Activated T-cell treated with anti-CD3 and anti-CD28 coated beads for 48 hours (primary cell): ENCODE measurements around the gene COTL1.

ENCODE experiments used
- DNase-seq: peaks from one replicate; pipeline ENCODE4 v3.0.0-alpha.2; 2020; ENCODE audit warnings: low read depth

COTL1 gene

DNA sequence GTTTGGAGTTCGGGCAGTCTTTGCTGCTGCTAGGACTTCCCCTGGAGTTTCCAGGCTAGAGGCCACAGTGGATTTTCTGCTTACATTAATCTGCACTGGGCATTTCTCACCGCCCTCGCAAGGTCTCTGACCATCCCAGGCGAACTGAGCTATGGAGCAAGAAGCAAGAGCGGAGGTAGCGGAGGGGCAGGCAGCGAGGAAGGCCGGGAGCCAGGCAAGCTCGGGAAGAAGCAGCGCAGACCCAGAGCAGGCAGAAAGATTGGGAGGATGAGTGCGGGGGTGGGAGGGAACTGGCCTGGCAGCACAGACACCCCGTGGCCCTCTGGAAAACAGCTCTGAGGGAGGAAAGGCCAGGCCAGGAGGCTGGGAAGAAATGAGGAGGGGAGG lies 3.8 kb downstream of the COTL1 start:
- DNase-seq = no peak

DNA sequence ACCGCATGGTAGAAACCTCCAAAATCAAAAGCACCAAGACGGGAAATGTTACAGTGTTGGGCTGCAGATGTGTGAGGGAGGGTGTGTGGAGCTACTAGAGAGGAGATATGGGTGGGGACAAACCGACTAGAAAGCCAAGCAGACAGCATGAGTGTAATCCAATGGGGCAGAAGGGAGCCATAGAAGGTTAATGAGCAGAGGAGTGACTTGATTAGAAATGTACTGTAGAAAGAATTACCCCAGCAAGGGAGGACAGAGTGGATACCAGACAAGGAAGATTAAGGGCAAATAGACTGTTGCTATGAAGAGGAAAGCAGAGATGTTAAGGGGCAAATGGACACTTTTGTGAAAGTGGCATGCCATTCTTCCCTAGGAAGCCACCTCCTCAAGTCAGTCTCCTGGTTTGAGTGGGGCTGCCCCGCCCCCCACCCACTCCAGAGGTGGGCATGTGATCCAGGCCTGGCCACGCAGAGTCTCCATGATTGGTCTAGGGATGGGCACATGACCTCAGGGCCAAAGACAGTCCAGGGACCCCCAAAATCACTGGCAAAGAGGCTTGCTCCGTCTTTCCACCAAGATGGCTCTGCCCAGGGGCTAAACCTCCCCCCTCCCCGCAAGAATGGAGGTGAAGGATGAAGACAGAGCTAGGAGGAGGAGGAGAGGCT lies 4.3 kb downstream of the COTL1 start:
- DNase-seq = no peak

DNA sequence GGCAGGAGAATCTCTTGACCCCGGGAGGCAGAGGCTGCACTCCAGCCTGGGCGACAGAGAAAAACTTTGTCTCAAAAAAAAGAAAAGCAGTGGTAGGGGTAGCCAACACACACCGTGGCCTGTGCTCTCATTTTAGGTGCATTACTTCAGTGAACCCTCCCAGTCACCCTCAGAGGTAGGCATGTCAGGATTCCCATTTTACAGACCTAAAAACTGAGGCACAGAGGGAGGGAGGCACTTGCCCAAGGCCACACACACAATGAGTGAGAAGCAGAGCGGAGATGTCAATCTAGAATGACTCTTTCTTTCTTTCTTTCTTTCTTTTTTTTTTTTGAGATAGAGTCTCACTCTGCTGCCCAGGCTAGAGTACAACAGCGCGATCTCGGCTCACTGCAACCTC lies 5.2 kb downstream of the COTL1 start:
- DNase-seq = no peak

DNA sequence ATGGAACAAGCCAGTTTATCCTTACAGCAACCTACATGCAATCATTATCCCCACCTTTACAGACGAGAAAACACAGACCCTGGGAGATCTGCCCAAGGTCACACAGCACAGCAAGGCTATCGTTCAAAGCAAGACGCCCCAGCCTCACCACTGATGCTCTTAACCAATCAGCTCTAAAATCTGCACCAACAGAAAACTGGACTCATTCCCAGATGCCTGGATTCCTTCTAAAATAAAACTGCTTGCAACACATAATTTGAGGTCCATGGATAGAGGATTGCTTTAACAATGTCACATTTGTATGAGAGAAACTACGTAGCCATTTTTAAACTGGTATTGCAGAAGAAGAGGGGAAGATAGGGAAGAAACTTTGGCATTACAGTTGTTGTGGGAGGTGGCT lies 6.8 kb downstream of the COTL1 start:
- no peak for DNase-seq

DNA sequence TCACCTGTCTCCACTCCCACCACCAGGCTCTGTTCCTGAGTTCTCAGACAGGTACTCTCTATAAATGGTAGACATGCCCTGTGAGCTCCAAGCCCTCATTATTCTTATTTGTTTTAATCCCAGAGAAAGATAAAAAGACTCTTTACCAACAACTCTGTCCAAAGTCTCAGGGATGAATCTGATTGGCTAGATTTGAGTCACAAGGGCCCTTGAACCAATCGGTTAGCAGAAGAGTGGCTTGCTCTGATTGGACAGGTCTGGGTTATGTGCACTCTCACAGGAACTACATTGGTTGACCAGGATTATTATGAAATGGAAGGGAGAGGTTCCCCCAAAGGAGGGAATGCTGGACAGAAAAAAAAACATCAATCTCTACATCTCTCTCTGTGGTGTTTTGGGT lies 7.5 kb downstream of the COTL1 start:
- no peak for DNase-seq

DNA sequence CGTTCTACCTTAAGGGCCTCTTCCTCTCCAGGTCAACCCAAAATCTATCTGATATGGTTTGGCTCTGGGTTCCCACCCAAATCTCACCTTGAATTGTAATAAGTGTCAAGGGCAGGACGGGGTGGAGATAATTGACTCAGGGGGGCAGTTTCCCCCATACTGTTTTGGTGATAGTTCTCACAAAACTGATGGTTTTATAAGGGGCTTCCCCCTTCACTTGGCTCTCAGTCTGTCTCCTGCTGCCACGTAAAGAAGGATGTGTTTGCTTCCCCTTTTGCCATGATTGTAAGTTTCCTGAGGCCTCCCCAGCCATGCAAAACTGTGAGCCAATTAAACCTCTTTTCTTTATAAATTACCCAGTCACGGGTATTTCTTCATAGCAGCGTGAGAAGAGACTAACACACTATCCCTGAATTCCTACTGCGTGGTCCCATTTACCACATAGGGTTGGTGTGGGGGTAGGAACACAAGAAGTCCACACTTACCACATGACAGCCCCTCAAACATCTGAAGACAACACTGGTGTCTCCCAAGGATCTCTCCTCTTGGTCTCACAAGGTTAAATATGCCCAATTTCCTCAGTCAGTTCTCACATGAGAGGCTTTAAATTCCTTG lies 8.2 kb downstream of the COTL1 start:
- no peak for DNase-seq

DNA sequence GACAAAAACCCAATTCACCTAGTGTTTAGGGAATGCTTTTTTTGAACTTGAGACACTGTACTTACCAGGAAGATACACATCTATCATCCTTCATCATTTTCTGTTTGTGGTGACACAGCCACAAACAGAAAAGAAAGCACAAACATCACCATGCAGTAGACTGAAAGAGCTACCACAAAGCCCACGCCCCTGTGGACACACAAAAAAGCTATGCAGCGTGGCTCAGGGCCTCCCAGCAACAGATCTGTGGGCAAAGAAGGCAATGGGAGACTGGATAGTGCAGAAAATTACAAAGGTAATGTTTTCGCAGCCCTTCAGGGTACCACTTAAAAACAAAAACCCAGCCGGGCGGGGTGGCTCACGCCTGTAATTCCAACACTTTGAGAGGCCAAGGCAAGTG lies 9.6 kb downstream of the COTL1 start:
- no peak for DNase-seq

DNA sequence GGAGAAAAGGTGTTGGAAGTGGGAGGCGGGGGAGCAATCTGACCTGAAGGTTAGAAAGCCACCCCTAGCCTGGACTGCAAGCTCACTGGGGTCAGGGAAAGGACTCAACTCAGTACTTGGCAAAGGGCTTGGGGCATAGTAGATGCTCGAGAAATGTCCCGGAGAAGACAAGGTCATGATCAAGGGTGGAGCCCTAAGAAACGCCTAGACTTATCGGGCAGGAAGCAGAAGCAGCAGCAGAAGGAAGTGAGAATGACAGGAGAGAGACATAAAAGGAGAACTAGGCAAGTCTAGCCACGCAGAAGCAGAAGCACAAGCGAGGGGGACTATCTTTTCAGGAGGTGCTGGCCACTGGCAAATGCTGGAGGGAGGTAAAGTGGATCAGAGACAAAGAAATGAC lies 10.2 kb downstream of the COTL1 start:
- DNase-seq = no peak

DNA sequence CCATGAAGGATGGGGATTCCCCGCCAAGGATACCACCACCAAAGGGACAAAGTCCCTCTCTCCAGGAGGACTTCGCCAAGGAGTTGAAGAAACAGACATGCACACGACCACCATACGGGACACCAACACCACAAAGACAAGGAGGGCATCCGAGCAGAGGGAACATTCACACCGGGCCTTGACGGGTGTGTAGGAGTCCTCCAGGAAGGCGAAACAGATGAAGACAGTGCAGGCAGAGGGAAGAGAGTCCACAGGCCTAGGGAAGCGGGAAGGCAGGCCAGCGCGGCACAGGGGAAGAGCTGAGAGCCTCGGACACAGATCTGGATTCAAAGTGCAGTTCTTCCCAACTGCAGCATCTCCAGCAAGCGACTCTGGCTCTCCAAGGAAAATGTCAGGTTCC lies 10.8 kb downstream of the COTL1 start:
- no peak for DNase-seq

DNA sequence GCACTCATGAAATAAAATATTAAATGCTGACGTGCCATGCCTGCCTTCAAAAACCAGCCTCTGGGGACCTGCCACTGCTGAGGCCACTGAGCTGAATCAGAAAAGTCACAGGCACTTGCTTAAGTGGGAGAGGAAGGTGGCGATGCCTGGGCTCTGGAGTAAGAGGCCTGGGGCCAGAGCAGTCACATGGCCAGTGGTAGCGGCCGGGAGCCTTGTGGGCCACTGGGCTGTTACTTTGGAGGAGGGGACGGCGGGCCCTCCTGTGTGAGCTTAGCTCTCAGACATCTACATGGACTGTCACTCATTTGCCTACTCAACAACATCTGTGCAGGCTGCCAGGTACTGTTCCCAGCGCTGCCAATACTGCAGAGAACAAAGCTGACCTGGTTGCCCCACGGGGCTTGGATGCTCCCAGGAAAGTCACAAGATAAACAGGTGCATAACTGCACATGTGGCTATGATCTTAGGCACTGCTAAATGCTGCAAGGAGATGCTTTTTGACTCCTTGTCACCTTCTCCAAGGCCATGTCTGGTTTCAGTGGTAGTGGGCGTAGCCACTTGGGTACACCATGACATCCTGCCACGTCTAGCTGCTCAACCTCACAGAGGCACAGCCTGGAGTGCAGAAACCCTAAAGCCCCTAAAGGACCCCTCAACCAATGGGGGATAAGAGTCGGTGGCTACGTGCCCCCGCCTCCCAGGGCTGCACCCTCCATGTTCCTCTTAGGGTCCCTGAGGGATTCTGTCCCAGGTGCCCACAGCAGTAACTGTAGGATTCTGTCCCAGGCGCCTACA lies 11.6 kb downstream of the COTL1 start:
- DNase-seq = no peak

DNA sequence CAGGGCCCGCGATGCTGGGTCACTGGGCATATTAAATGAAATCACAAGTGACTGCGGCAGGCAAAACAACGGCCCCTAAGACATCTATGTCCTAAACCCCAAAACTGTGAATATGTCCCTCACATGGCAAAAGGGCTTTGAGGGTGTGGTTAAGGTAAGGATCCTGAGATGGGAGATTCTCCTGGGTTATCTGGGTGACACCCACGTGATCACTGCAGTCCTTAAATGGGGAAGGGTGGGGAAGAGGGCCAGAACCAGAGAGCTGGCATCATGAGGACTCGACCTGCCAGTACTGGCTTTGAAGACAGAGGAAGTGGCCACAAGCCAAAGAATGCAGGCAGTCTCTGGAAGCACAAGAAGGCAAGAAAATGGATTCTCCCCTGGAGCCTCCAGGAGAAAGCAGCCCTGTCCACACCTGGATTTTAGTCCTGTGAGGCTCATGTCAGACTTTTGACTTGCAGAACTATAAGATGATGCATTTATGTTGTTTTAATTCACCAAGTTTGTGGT lies 12.5 kb downstream of the COTL1 start:
- no peak for DNase-seq

DNA sequence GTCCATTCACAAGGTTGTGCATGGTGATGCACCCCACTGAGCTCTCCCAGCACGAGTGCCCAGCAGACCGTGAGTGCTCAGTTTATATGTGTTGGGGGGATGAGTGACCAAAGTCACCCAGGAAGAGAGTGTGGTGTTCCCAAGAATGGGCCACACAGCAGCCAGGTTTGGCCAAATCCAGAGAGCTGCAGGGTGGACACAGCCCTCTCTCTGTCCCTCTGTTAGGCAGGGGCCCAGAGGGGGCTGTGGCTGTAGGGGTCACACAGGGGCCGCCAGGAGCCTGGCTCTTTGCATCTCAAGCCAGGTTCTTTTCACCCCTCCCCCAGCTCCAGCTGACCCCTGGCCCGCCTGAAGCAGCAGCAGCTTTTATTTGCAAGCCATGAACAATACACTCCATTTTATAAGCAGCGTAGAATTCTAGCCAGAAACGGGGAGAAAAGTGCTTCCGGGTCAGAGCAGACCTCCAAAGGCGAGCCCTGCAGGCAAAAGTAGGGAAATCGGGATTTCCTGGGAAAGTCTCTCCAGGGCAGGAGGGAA lies 13.3 kb downstream of the COTL1 start:
- no peak for DNase-seq

DNA sequence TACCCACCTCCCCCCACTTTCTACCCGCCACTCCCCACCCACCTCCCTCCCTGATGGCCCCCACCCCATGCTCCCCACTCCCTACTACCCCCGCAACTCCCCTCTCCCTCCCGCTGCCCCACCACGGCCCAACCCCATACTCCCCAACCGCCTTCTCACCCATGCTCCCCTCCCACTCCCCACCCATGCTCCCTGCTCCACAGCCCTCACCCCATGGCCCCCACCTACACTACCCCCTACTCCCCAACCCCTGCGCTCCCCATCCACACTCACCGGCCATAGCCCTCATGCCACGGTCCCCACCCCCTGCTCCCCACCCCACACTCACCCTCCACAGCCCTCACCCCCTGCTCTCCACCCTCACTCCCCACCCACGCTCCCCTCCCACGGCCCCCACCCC lies 13.9 kb downstream of the COTL1 start:
- DNase-seq = no peak

DNA sequence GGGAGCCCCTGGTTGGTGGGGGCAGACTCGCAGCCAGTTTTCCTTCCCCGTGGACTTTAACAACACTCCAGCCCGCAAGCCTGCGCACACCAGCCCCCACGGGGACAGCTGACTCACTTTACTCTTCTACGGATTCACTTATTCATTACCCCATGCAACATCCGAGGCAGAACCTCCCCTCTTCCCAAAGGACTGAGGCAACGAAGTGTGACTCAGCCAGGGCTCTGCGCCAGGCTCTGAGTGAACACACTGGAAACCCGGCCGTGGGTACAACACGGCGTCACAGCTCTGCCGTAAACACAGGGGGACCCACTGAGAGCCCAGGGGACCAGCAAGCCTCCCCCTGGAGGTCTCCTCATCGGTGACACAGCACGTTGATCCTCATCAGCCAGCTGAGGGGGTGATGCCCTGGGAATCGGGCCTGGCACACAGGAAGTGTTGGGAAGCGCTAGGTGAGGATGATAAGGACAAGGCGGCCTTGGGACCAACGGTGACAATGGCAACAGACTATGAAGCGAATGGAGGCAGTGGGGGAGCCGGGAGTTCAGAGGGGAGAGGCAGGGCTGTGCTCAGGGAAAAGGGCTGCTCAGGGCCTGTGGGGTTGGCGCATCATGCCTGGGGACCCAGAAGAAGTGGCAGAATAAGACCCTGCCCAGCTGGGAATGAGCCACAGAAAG lies 14.6 kb downstream of the COTL1 start:
- DNase-seq = peak; percentile 58

DNA sequence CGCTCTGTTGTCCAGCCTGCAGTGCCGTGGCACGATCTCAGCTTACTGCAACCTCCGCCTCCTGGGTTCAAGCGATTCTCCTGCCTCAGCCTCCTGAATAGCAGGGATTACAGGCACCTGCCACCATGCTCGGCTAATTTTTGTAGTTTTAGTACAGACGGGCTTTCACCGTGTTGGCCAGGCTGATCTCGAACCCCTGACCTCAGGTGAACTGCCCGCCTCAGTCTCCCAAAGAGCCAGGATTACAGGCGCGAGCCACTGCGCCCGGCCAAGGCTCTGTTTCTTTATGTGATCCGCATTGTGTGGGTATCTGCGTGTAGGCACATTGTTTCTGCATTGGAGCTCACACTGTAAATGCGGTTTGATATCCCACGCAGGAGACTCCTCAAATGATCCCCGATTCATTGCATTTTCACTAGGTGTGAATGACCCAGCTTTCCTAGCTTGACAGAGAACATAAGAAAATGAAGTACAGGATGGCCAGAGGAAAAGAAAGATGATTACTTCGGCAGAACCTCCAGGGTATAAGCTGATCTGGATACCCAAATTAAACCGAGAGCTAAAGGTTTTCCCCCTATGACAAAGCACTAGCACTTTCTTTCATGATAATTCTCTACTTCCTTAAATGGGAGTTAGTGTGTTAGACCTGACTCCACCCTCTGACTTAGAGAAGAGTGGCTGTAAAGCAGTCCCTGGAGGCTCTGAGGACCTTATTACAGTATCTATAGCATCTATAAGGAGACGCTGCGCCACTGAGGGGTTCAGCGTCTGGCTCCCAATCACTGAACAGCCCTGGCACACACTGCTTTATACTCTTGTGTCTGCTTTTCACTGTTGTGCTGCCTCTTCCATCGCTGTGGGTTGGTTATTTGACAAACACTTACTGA lies 17.3 kb downstream of the COTL1 start:
- DNase-seq = no peak

DNA sequence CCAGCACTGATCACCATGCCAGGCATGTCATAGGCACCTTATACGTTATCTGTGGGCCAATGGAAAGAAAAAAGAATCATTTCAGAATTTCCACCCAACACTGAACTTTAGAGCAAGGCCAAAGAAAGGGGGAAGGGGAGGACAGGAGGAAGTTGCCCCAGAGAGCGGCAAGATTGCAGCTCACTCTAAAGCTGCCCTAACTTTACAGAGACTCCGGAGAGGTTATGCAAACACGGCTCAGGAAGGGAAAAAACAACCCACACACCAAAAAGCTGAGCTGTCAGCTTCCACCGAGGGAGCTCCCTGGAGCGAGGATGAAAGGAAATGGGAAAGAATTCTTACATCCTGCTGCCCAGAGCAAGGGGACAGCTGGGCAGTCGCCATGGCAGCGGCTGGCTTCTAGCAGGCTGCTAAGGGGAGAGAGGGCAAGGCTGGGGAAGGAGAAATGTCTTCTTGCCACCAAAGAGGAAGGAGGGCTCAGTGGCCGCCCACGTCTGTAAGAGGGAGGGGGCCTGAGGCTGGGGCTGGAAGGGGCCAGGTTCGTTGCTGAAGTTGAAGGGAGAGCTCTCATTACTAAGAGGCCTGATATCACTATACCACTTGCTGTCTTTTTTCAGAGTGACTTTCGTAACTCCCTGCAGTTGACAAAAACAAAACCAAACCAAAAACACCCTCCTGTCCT lies 18.2 kb downstream of the COTL1 start:
- DNase-seq = peak; percentile 74

DNA sequence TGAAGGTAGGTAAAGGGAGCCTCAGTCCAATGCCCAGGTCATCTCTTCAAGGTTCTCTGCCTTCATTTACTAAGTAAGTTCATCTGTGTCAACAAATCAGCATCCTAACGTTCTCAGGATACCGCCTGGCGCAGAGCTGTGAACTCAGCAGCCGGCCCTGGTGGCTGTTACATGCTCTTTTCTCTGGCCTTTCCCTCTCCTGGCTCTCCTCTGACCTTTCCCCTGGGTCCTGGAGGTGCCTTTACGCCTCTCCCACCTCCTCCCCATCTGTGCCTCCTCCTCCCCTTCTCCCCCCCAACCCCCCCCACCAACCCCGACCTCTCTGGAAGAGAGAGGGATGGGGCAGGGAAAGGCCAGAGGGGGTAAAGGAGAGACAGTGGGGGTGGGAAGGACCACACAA lies 19.5 kb downstream of the COTL1 start:
- DNase-seq = no peak

DNA sequence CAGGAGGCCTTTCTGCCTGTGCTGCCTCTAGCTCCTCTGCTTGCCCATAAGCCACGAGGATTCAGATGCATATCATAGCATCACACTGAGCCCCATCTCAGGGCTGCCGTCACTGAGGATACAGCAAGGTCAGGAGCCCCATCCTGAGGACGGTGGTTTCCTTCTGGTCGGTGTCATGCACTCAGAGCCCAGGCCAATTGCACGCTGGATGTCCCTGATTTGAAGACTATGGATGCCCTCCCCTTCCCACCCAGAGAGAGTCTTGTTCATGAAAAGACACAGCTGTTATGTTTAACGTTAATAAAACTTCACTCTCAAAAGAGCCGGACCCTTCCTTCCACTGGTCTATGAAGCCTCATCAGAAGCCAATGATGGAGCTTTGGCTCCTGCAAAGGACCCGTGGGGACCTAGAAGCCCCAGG lies 19.9 kb downstream of the COTL1 start:
- no peak for DNase-seq

DNA sequence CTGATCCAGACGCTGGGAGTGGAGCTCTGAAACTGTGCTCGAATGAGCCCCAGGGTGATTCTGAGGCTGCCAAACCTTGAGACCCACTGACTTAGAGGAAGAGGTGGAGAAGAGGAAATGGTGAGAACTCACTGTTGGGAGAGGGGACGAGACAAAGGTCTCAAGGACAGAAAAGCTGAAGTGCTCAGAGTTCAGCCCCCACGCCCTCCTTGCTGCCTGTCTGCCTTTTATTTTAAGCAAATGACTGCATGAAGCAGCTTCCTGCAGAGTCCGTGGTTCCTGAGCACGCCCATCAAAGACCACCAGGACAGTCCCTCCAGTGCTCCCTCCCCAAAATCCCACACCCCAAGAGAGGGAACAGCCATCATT lies 20.4 kb downstream of the COTL1 start:
- no peak for DNase-seq

DNA sequence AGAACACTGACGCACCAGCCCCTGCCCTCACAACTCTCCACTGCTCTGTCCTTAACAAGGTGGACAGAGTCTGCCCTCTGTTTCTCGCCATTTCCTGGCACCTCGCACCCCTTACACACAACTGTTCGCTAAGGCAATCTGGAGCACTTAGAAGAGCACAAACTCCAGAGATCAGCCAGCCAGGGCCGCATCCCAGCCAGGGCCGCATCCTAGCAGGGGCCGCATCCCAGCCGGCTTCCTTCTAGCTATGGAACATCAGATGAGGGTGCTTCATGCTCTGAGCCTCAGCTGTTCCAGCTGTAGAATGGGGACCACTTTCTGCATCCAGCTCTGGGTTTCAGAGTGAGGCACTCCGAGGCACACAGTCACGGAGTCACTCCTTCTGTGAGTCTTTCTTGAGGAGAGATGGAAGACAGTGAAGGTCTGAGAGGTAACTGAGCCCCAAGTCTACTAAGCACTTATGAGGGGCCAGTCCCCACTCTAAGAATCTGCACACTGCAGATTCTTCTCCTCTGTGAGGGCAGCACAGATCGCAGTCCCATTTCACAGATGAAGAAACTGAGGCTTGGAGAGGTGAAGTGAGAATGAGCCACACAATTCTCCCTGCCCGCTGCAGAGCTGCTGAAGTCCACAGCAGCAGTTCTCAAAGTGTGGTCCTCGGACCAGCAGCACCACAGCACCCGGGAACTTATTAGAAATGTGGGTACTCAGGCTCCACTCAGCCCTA lies 20.9 kb downstream of the COTL1 start:
- no peak for DNase-seq
